ENCODE measurements around the gene CTBP2. TPM values are rescaled to one million over a fixed set of nuclear protein-coding genes. Genes with fewer than 3 reads are reported as not detected.
A peak's percentile ranks its signal among the peaks of the same experiment; 100 is the strongest.

The CTBP2 gene
- total and polyA plus RNA-seq, 2 donors from 2014 or later = 33.1 to 111 TPM

DNA sequence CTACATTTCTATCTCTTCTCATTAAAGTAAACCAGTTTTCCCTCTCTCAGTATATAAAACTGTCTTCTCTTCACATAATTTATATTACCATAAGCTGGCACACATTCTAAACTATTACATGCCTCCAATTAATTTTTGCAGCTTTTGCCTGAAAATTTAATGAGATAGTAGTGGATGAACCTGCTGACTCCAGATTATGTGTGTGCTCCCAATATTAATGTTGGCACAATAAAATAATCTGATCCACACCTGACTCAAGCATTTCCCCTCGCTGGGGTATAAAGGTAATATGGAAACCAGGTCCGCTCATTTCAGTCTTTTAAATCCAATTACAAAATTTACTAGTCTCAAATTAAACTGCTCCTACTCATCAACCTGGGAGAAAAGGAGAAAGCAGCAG is 63.4 kb downstream of the CTBP2 start:
- FAIRE-seq (no peak), DNase-seq (no peak)
- Histone ChIP-seq H3K27me3 (ENCODE audit: control insufficient read depth, insufficient read depth, low read length) (no peaks in the 10 kb centered on the region), H3K4me1 (ENCODE audit: control insufficient read depth in 2 of 3, insufficient read depth in 2 of 3, low read depth in 1 of 3, low read length in 3 of 3) (peaks cover 3 to 48% (median 24%) of the 10 kb centered on the region in 3 donors), H3K9ac (ENCODE audit: low read length in 3 of 3) (no peak overlapping the region), H3K36me3 (ENCODE audit: control insufficient read depth in 2 of 3, insufficient read depth in 3 of 3, low read length in 3 of 3) (peaks cover 0 to 6% (median 4%) of the 10 kb centered on the region in 3 donors), H3K9me3 (ENCODE audit: control insufficient read depth in 2 of 3, insufficient read depth in 1 of 3, low read length in 3 of 3) (no peaks in the 10 kb centered on the region), H3K27ac (ENCODE audit: low read depth in 2 of 2, low read length in 2 of 2) (no peak overlapping the region), H3K4me3 (ENCODE audit: low read length in 3 of 3) (no peak overlapping the region)
- intact Hi-C loops (cut with DNase I) = no loop called here
- TF ChIP-seq, protein P1, sequence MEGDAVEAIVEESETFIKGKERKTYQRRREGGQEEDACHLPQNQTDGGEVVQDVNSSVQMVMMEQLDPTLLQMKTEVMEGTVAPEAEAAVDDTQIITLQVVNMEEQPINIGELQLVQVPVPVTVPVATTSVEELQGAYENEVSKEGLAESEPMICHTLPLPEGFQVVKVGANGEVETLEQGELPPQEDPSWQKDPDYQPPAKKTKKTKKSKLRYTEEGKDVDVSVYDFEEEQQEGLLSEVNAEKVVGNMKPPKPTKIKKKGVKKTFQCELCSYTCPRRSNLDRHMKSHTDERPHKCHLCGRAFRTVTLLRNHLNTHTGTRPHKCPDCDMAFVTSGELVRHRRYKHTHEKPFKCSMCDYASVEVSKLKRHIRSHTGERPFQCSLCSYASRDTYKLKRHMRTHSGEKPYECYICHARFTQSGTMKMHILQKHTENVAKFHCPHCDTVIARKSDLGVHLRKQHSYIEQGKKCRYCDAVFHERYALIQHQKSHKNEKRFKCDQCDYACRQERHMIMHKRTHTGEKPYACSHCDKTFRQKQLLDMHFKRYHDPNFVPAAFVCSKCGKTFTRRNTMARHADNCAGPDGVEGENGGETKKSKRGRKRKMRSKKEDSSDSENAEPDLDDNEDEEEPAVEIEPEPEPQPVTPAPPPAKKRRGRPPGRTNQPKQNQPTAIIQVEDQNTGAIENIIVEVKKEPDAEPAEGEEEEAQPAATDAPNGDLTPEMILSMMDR (IDR thresholded peaks at IDR 0.05; ENCODE audit: borderline replicate concordance, extremely low read depth, insufficient read depth) = no peak

DNA sequence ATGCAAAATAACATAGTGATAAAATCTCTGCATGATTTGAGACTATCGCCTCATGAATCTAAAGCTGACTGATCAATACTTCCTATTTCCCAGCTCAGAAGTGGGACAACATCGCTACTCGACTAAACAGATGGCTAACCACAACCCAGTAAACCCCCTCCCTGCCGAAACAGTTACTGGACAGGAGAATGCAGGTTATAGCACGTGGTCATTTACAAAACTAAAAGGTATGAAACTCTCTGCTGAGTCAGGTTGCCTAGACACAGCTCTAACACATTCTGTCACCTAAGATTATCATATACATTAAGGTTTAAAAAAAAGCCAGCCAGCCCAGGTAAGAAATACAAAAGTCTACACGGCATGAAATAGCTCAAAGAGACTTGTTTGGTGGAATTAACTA is 64.0 kb downstream of the CTBP2 start:
- no peak overlapping the region for H3K4me3 ChIP-seq (ENCODE audit: low read length in 3 of 3)
- DNase-seq (peak in 1 of 5 donors; percentile 40), FAIRE-seq (no peak)
- H3K9me3 ChIP-seq (ENCODE audit: control insufficient read depth in 2 of 3, insufficient read depth in 1 of 3, low read length in 3 of 3) = no peaks in the 10 kb centered on the region
- peaks cover 0 to 4% (median 0%) of the 10 kb centered on the region in 3 donors for H3K36me3 ChIP-seq (ENCODE audit: control insufficient read depth in 2 of 3, insufficient read depth in 3 of 3, low read length in 3 of 3)
- TF ChIP-seq, protein P1 (IDR thresholded peaks at IDR 0.05; ENCODE audit: borderline replicate concordance, extremely low read depth, insufficient read depth) = no peak
- peaks cover 3 to 42% (median 24%) of the 10 kb centered on the region in 3 donors for H3K4me1 ChIP-seq (ENCODE audit: control insufficient read depth in 2 of 3, insufficient read depth in 2 of 3, low read depth in 1 of 3, low read length in 3 of 3)
- H3K27ac ChIP-seq (ENCODE audit: low read depth in 2 of 2, low read length in 2 of 2) = peak overlapping the region in 1 of 2 donors; percentile 36
- no peak overlapping the region for H3K9ac ChIP-seq (ENCODE audit: low read length in 3 of 3)
- no peaks in the 10 kb centered on the region for H3K27me3 ChIP-seq (ENCODE audit: control insufficient read depth, insufficient read depth, low read length)
- intact Hi-C loops (cut with DNase I) = no loop called here

DNA sequence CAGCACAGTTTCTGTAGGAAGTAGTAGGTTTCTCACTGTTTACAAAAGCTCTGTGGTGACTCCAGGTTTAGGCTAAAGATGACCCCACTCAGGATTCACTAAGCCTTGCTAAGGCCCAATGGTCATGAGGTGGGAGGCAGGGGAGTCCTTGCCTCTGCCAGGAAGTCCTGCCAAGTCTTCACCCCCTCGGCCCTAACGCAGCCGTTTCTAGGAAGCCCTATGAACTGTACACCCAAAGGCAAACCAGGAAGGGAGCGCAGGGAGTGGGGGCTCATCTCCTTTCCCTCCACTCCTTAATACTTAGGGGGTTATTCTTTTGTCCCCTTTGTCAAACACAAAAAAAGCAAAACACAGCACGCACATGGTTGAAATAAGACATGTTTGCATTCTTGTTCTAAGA is 64.6 kb downstream of the CTBP2 start:
- Histone ChIP-seq H3K9ac (ENCODE audit: low read length in 3 of 3) (no peak overlapping the region), H3K36me3 (ENCODE audit: control insufficient read depth in 2 of 3, insufficient read depth in 3 of 3, low read length in 3 of 3) (peaks cover 0 to 4% (median 0%) of the 10 kb centered on the region in 3 donors), H3K27ac (ENCODE audit: low read depth in 2 of 2, low read length in 2 of 2) (peak overlapping the region in 1 of 2 donors; percentile 36), H3K9me3 (ENCODE audit: control insufficient read depth in 2 of 3, insufficient read depth in 1 of 3, low read length in 3 of 3) (no peaks in the 10 kb centered on the region), H3K27me3 (ENCODE audit: control insufficient read depth, insufficient read depth, low read length) (no peaks in the 10 kb centered on the region), H3K4me1 (ENCODE audit: control insufficient read depth in 2 of 3, insufficient read depth in 2 of 3, low read depth in 1 of 3, low read length in 3 of 3) (peaks cover 3 to 38% (median 18%) of the 10 kb centered on the region in 3 donors), H3K4me3 (ENCODE audit: low read length in 3 of 3) (no peak overlapping the region)
- DNase-seq (no peak), FAIRE-seq (no peak)
- TF ChIP-seq, protein P1 (IDR thresholded peaks at IDR 0.05; ENCODE audit: borderline replicate concordance, extremely low read depth, insufficient read depth) = no peak
- intact Hi-C loops (cut with DNase I) = no loop called here

DNA sequence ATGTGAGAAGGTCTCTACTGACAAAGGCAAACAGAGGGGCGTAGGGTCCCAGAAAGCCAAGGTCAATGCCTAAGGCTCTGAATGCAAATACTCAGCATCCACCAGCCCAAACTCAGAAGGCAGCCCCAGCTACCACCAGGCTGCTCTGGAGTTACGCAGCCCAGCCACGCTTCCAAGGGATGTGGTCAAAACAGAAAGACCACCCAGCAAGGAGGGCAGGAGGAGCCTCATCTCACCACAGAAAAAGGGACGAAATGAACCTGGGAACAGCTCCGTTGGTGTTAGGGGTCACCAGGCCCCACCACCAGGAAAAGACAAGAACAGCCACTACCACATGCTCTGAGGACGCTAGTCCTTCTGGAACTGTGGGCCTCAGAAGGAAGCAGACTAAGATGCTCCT is 65.1 kb downstream of the CTBP2 start:
- Histone ChIP-seq H3K4me3 (ENCODE audit: low read length in 3 of 3) (no peak overlapping the region), H3K4me1 (ENCODE audit: control insufficient read depth in 2 of 3, insufficient read depth in 2 of 3, low read depth in 1 of 3, low read length in 3 of 3) (peaks cover 3 to 38% (median 14%) of the 10 kb centered on the region in 3 donors), H3K27me3 (ENCODE audit: control insufficient read depth, insufficient read depth, low read length) (no peaks in the 10 kb centered on the region), H3K9me3 (ENCODE audit: control insufficient read depth in 2 of 3, insufficient read depth in 1 of 3, low read length in 3 of 3) (no peaks in the 10 kb centered on the region), H3K27ac (ENCODE audit: low read depth in 2 of 2, low read length in 2 of 2) (peak overlapping the region in 1 of 2 donors; percentile 36), H3K36me3 (ENCODE audit: control insufficient read depth in 2 of 3, insufficient read depth in 3 of 3, low read length in 3 of 3) (peaks cover 0 to 4% (median 0%) of the 10 kb centered on the region in 3 donors), H3K9ac (ENCODE audit: low read length in 3 of 3) (no peak overlapping the region)
- DNase-seq = no peak
- TF ChIP-seq, protein P1 (IDR thresholded peaks at IDR 0.05; ENCODE audit: borderline replicate concordance, extremely low read depth, insufficient read depth) = no peak
- intact Hi-C loops (cut with DNase I) = no loop called here
- no peak for FAIRE-seq

Data from kidney (tissue), 14 donors.